CD4-positive, alpha-beta T cell treated with Interleukin-2 at 100 ng/mL for 4 hours (primary cell): ENCODE measurements around the gene TSPAN10.

Experiments
- DNase-seq: peaks from one replicate; pipeline ENCODE4 v3.0.0-alpha.2; 2020; ENCODE audit warnings: low spot score

Gene TSPAN10

GRCh38 chr17:81688616-81689015, 51.6 kb downstream of the TSPAN10 start:
- no peak for DNase-seq

DNA sequence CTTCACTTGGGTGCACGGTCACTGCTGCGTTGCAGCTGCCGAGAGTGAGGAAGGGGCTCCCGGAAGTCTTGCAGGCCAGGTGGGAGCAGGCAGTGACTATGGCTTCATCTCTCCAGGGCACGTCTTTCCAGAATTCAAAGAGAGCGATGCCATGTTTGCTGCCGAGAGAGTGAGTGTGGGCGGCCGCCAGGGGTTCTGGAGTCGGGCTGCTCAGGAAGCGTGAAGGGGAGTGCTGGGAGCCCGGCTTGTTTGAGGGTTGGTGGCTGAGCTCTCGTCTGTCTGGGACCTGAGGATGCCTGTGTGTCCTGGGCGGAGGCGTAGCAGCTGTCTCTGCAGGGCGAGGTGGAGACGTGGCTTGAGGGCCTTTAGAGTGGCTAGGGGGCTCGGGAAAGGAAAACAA, 53.1 kb downstream of the TSPAN10 start:
- no peak for DNase-seq

- DNase-seq, result no peak
Observed at GRCh38 chr17:81690549-81690948, 53.6 kb downstream of the TSPAN10 start.

DNA sequence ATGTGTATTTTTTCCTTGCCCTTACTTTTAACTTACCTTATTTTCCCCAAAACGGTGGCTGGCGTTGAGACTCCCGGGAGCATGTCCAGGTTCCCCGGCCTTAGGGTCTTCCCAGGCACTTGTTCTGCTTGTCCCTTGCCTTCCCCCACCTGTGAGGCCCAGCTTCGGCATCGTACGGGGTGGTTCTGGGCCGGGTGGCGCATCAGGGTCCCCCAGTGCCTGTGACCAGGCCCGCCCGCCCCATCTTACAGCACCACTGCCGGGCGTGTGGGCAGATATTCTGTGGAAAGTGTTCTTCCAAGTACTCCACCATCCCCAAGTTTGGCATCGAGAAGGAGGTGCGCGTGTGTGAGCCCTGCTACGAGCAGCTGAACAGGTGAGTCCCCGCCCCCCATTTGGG, 54.2 kb downstream of the TSPAN10 start:
- no peak for DNase-seq

GRCh38 chr17:81691608-81692007, 54.6 kb downstream of the TSPAN10 start:
- DNase-seq, result no peak

GRCh38 chr17:81693509-81694210, 56.7 kb downstream of the TSPAN10 start:
- no peak for DNase-seq

GRCh38 chr17:81694810-81695209, 57.8 kb downstream of the TSPAN10 start:
- no peak for DNase-seq

- no peak for DNase-seq
Observed at GRCh38 chr17:81695211-81695610, 58.2 kb downstream of the TSPAN10 start.

DNA sequence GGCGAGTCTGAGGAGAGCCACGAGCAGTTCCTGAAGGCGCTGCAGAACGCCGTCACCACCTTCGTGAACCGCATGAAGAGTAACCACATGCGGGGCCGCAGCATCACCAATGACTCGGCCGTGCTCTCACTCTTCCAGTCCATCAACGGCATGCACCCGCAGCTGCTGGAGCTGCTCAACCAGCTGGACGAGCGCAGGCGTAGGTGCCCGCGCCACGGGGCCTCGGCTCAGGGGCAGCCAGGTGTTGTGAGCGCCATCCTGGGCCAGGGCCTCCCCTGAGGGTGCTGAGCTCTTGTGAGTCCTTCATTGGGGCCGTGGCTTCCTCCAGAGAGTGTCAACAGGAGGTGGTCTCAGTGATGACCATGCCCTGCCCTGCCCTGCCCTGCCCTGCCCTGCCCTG, 58.8 kb downstream of the TSPAN10 start:
- no peak for DNase-seq

- no peak for DNase-seq
Observed at GRCh38 chr17:81696218-81696941, 59.4 kb downstream of the TSPAN10 start.

DNA sequence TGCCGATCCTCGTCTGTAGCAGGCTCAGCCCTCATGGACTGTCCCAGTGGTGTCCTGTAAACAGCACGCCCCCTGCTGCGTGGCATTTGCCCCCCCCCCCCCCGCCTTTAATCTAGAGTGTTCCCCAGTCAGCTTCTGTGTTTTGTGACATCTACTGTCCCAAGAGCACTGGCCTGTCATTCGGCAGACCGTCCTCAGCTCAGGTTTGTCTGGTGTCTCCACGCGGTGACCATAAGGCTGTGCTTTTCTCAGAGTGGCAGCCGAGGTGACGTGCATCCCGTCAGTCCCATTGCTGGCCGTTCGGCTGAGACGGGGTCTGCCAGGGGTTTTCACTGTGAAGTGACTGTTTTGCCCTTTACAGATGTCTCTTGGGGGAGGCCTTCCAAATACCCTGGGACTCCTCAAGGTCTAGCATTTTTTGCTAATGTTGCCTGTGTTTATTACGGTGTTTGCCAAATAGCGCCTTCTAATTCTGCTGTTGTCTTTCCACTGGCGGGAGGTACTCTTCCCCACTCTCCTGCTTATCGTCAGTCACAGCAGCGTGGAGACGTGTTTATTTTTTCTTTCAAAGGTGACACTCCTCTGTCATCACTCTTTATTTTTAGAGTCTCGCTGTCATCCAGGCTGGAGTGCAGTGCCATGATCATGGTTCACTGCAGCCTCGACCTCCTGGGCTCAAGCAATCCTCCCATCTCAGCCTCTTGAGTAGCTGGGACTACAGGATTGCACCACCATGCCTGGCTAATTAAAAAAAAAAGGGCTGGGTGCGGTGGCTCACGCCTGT, 60.5 kb downstream of the TSPAN10 start:
- no peak for DNase-seq
